K562 treated with DMSO at 1 percent for 4 hours (cell line): ENCODE data around the gene CDC42. TPM values are rescaled to one million over a fixed set of nuclear protein-coding genes. Genes with fewer than 3 reads are reported as not detected.

ENCODE experiments used
- total RNA-seq: library from RNA; unstranded; fragments of 300-600 nt; gene quantifications from 2 replicates; pipeline ENCODE4 v1.2.3, GENCODE V29; 2022; ENCODE audit not compliant: insufficient read depth

Gene CDC42
- 103 and 120 TPM in 2 replicates for total RNA-seq

DNA sequence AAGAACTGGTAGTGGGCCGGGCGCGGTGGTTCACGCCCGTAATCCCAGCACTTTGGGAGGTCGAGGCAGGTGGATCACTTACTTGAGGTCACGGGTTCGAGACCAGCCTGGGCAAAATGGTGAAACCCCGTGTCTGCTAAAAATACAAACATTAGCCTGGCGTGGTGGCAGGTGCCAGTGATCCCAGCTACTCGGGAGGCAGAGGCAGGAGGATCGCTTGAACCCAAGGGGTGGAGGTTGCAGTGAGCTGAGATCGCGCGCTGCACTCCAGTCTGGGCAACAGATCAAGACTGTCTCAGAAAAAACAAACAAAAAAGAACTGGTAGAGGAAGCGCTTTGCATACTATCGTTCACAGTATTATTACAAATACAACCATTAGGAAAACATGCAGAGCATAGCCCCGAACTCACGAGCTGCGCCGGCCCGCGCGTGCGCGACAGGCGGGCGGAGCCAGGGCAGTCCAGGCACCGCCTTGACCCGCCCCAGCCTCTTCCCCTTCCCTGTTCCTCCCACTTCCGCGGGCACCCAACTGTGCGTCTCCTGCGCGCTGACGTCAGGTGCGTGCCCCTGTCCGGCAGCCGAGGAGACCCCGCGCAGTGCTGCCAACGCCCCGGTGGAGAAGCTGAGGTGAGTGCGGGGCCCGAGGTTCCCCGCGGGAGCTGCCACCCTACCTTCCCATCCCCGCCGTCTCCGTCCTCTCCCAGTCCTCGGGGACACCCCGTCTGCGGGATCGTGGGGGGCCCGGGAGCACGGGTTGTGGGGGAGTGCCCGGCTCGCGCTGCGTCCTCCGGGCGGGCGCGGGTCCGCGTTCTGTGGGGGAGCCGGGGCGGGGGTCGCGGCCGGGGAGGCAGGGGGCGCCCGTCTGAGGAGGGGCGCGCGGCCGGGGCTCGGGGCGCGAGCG, at the start of gene CDC42:
Gene CDC42 (plus strand): TSS at position 595 of the 902 bp plus-strand sequence. CDS start 25,770 bp downstream, outside the sequence.

Other genes starting within 250 kb of the CDC42 start
- 2.5 TPM in 1 of 2 replicates, not detected in the other for gene LDLRAD2, start 240.4 kb upstream of the CDC42 start, total RNA-seq
- 76.8 and 114 TPM in 2 replicates for gene HSPG2, start 115.4 kb upstream of the CDC42 start, total RNA-seq
- gene CELA3B, start 75.7 kb upstream of the CDC42 start, total RNA-seq, result not detected in 2 replicates
- gene CELA3A, start 51.1 kb upstream of the CDC42 start, total RNA-seq, result not detected in 2 replicates
- gene WNT4, start 90.4 kb downstream of the CDC42 start, total RNA-seq, result not detected in 2 replicates